Hepatocyte (in vitro differentiated cells): ENCODE measurements around the gene CAP2. TPM values are rescaled to one million over a fixed set of nuclear protein-coding genes. Genes with fewer than 3 reads are reported as not detected.
"Not testable (repeated sequence)": the region's sequence is repeated elsewhere in the genome, so short reads cannot be mapped to it uniquely, and the experiment has no call there.

Experiments
- DNase-seq: peaks from one replicate; pipeline ENCODE4 v3.0.0-alpha.2; 2016; ENCODE audit warnings: low spot score
- H2AFZ ChIP-seq: fragments of 200-600 bp; sonication (generic); 2 replicates; pipeline ENCODE4 v1.6.0; 2016; ENCODE audit warnings: antibody characterized with exemption, mild to moderate bottlenecking
- H3K27ac ChIP-seq: fragments of 200-600 bp; sonication (generic); 2 replicates; pipeline ENCODE4 v1.5.1; 2016; ENCODE audit warnings: mild to moderate bottlenecking
- H3K27me3 ChIP-seq: fragments of 200-600 bp; sonication (generic); 2 replicates; pipeline ENCODE4 v1.6.1; 2016
- H3K36me3 ChIP-seq: fragments of 200-600 bp; sonication (generic); replicated peaks from 2 replicates; pipeline ENCODE4 v1.5.1; 2016; ENCODE audit warnings: low read depth; ENCODE audit not compliant: insufficient read depth
- H3K4me1 ChIP-seq: fragments of 200-600 bp; sonication (generic); 2 replicates; pipeline ENCODE4 v1.5.1; 2016; ENCODE audit warnings: mild to moderate bottlenecking, moderate library complexity; ENCODE audit not compliant: insufficient read depth
- H3K4me2 ChIP-seq: fragments of 200-600 bp; sonication (generic); 2 replicates; pipeline ENCODE4 v1.6.0; 2016
- H3K4me3 ChIP-seq: fragments of 200-600 bp; sonication (generic); 2 replicates; pipeline ENCODE4 v1.5.1; 2016; ENCODE audit warnings: mild to moderate bottlenecking
- H3K79me2 ChIP-seq: fragments of 200-600 bp; sonication (generic); 2 replicates; pipeline ENCODE4 v1.6.0; 2017; ENCODE audit warnings: mild to moderate bottlenecking
- H3K9me2 ChIP-seq: fragments of 200-600 bp; sonication (generic); replicated peaks from 2 replicates; pipeline ENCODE4 v1.6.0; 2017; ENCODE audit warnings: mild to moderate bottlenecking; ENCODE audit not compliant: insufficient read depth
- H3K9me3 ChIP-seq: fragments of 200-600 bp; sonication (generic); 2 replicates; pipeline ENCODE4 v1.5.1; 2016; ENCODE audit warnings: low read depth, mild to moderate bottlenecking
- H4K20me1 ChIP-seq: fragments of 200-600 bp; sonication (generic); 2 replicates; pipeline ENCODE4 v1.6.0; 2016; ENCODE audit warnings: mild to moderate bottlenecking; ENCODE audit not compliant: insufficient read depth, poor library complexity, severe bottlenecking
- CTCF ChIP-seq: fragments of 200-600 bp; sonication (generic); IDR thresholded peaks from 2 replicates; pipeline ENCODE4 v1.5.1; 2016; ENCODE audit warnings: antibody characterized with exemption, mild to moderate bottlenecking; ENCODE audit not compliant: poor library complexity
- EZH2 ChIP-seq: fragments of 200-600 bp; sonication (generic); IDR thresholded peaks from 2 replicates; pipeline ENCODE4 v1.6.1; 2016; ENCODE audit warnings: antibody characterized with exemption, mild to moderate bottlenecking, borderline replicate concordance
- EZH2phosphoT487 ChIP-seq: fragments of 200-600 bp; sonication (generic); IDR thresholded peaks from one replicate; pipeline ENCODE4 v1.6.1; 2018; ENCODE audit warnings: antibody characterized with exemption, mild to moderate bottlenecking, low read depth, moderate library complexity; ENCODE audit not compliant: unreplicated experiment, severe bottlenecking
- WGBS: methylation state at CpG from one replicate; pipeline ENCODE4 v1.1.6; 2016; ENCODE audit warnings: low lambda C conversion rate; ENCODE audit errors: missing lambda C conversion rate; 5-methylcytosine and 5-hydroxymethylcytosine counted together
- polyA plus RNA-seq: library from polyadenylated mRNA; unstranded; fragments of >200 nt; fragmentation: Nextera tagmentation; extraction: Ambion mirVana; gene quantifications from 2 replicates; pipeline ENCODE4 v1.2.1, GENCODE V29; 2016
- total RNA-seq: library from RNA; depleted of rRNA; stranded (reverse); fragments of >200 nt; gene quantifications from 2 replicates; pipeline ENCODE4 v1.2.3, GENCODE V29; 2014

CAP2 gene
- total and polyA plus RNA-seq, 2 experiments from 2014 or later: 6.5 to 8.7 TPM

DNA sequence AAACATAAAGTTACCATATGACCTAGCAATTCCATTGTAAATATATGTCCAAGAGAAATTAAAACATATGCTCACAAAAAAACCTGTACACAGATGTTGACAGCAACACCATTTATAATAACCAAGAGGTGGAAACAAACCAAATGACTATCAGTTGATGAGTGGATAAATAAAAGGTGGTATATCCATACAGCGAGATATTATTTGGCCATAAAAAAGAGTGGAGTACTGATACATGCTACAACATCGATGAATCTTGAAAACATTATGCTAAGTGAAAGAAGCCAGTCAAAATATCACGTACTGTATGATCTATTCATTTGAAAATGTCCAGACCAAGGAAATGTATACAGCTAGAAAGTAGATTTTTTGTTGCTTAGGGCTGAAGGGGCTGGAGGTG lies 2.9 kb downstream of the CAP2 start:
- no peak overlapping the region for H3K4me2 ChIP-seq
- H3K27me3 ChIP-seq: no peaks in the 10 kb centered on the region
- no peaks in the 10 kb centered on the region for H4K20me1 ChIP-seq
- no peak overlapping the region for H3K27ac ChIP-seq
- peaks cover 8% of the 10 kb centered on the region for H3K4me1 ChIP-seq
- no peaks in the 10 kb centered on the region for H3K9me3 ChIP-seq
- no peaks in the 10 kb centered on the region for H3K36me3 ChIP-seq
- TF ChIP-seq EZH2phosphoT487 (no peak), EZH2 (no peak), CTCF (no peak)
- no peaks in the 10 kb centered on the region for H3K9me2 ChIP-seq
- DNase-seq: no peak
- H3K79me2 ChIP-seq: peaks cover 36% of the 10 kb centered on the region
- no peak overlapping the region for H2AFZ ChIP-seq
- 98% methylated on average over 3 of the region's 3 CpGs for WGBS
- H3K4me3 ChIP-seq: no peak overlapping the region

- no peak overlapping the region for H3K4me3 ChIP-seq
- no peaks in the 10 kb centered on the region for H4K20me1 ChIP-seq
- no peak overlapping the region for H3K27ac ChIP-seq
- H3K4me1 ChIP-seq: peaks cover 8% of the 10 kb centered on the region
- H3K9me3 ChIP-seq: no peaks in the 10 kb centered on the region
- H3K4me2 ChIP-seq: no peak overlapping the region
- no peaks in the 10 kb centered on the region for H3K27me3 ChIP-seq
- DNase-seq: no peak
- TF ChIP-seq CTCF (no peak), EZH2 (no peak), EZH2phosphoT487 (no peak)
- peaks cover 39% of the 10 kb centered on the region for H3K79me2 ChIP-seq
- H2AFZ ChIP-seq: no peak overlapping the region
- 75% methylated on average over 3 of the region's 3 CpGs for WGBS
- H3K36me3 ChIP-seq: no peaks in the 10 kb centered on the region
- no peaks in the 10 kb centered on the region for H3K9me2 ChIP-seq
Measured at GRCh38 chr6:17397764-17398194, 4.4 kb downstream of the CAP2 start.

DNA sequence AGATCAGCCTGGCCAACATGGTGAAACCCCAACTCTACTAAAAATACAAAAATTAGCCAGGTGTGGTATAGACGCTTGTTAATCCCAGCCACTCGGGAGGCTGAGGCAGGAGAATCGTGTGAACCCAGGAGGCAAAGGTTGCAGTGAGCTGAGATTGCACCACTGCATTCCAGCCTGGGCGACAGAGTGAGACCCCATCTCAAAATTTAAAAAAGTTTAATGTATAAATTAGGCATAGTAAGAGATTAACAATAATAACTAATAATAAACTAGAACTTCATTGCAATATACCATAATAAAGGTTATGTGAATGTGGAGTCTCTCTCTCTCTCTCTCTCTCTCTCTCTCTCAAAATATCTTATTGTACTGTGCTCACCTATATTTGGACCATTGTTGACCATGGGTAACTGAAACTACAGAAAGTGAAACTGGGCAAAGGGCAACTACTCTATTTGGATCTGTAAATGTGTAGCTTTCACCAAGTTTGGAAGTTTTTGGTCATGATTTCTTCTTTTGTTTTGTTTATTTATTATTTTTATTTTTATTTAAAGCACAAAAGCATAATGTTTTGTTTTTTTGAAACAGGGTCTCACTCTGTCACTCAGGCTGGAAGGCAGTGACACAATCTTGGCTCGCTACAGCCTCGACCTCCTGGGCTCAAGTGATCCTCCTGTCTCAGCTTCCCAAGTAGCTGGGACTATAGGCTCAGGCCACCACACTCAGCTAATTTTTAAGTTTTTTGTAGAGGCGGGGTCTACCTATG lies 12.0 kb downstream of the CAP2 start:
- 88% methylated on average over 7 of the region's 7 CpGs for WGBS
- H3K27ac ChIP-seq: peak overlapping the region; percentile 67
- H3K9me3 ChIP-seq: not testable (repeated sequence)

DNA sequence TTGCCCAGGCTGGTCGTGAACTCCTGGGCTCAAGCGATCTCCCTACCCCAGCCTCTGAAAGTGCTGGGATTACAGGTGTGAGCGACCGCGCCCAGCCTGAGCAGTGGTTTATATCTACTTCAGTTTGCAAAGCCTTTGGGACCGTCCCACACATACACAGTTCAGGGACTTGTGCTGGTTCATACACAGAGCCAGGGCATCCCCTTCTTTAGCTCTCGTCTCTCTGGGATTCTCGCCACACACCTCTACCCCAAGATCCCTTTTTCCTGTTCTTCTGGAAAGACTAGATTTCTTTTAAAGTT lies 12.5 kb downstream of the CAP2 start:
- H3K4me3 ChIP-seq: no peak overlapping the region
- TF ChIP-seq EZH2: no peak
- TF ChIP-seq EZH2phosphoT487: no peak
- TF ChIP-seq CTCF: no peak
- H3K9me2 ChIP-seq: no peaks in the 10 kb centered on the region
- H3K9me3 ChIP-seq: no peaks in the 10 kb centered on the region
- H3K27ac ChIP-seq: peak overlapping the region; percentile 67
- H3K36me3 ChIP-seq: no peaks in the 10 kb centered on the region
- H4K20me1 ChIP-seq: no peaks in the 10 kb centered on the region
- H3K4me2 ChIP-seq: peak overlapping the region; percentile 23
- peaks cover 6% of the 10 kb centered on the region for H3K79me2 ChIP-seq
- no peaks in the 10 kb centered on the region for H3K27me3 ChIP-seq
- DNase-seq: no peak
- no peak overlapping the region for H2AFZ ChIP-seq
- WGBS: 90% methylated on average over 8 of the region's 8 CpGs
- H3K4me1 ChIP-seq: no peaks in the 10 kb centered on the region

More for the DNA sequence above, 12.0 kb downstream of the CAP2 start:
- H3K79me2 ChIP-seq, H2AFZ ChIP-seq, H3K27me3 ChIP-seq, H3K9me2 ChIP-seq, H3K36me3 ChIP-seq, H3K4me1 ChIP-seq, H3K4me3 ChIP-seq, H4K20me1 ChIP-seq, DNase-seq: not testable (repeated sequence)
- peak overlapping the region; percentile 23 for H3K4me2 ChIP-seq
